ENCODE results near the gene VCPKMT.

VCPKMT gene

DNA sequence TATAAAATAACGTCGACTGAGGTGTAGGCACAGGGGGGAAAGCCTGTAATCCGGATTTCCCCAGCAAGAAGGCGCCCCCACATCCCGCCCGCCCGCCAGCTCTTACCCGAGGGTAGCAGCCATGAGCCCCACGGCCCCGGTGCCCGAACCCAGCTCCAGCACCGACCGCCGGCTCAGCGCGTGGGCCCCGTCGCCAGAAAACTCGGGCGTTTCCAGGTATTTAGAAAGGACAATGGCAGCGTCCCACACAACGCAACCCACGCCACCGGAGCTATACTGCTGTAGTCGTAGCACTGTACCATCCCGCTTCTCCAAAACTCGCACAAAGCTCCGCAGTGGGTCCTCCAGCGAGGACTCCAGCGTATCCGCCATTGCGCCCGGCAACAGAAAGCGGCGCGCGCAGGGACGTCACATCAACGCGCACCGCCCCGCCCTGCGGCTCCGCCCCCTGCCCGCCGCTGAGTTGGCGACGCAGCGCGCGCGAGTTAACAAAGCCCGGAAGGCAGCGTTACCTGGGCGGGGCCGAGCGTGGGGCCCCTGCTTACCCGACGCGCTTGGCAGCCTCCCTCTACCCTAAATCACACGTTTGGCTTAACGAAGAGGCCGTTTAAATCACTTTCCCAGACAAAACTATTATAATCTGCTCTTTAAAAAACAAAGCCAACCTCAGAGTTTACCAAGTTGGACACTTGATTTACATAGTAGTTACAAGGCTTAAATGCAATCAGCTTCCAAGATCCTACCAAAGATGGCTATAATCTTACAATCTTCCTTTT lies at the start of gene VCPKMT:
Gene VCPKMT (minus strand): TSS at position 392 of the 776 bp plus-strand sequence. CDS start 20 bp downstream, at position 372.
- DNase-seq (ENCODE audit: low read depth, low spot score), result peak; percentile 93

DNA sequence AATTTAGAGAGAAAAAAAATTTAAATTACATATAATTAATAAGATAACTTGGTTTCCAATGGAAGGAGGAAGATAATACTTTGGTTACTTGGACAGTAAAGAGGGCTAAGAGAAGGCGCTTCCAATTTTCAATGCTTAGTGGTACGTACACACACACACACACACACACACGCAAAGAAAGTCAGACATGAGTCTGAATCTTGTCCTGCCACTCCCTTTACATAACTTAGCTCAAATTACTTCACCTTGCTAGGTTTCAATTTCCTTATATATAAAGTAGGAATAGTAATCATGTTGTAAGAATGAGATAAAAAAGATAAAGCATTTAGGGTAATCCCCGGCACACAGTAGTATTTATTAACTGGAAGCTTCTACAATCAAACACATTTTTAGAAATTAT lies 39.7 kb upstream of the VCPKMT start:
- no peak for DNase-seq (ENCODE audit: low read depth, low spot score)

DNA sequence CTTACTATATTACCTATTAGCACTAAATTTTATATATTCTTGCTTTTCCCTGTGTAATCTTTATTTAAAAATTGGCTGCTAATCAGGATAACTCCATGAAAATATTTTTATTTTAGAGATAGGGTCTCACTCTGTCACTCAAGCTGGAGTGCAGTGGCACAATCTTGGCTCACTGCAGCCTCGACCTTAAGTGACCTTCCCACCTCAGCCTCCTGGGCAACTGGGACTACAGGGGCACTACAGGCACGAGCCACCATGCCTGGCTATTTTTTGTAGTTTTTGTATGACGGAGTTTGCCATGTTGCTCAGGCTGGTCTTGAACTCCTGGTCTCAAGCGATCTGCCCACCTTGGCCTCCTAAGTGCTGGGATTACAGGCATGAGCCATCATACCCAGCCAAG lies 32.4 kb upstream of the VCPKMT start:
- no peak for DNase-seq (ENCODE audit: low read depth, low spot score)

DNA sequence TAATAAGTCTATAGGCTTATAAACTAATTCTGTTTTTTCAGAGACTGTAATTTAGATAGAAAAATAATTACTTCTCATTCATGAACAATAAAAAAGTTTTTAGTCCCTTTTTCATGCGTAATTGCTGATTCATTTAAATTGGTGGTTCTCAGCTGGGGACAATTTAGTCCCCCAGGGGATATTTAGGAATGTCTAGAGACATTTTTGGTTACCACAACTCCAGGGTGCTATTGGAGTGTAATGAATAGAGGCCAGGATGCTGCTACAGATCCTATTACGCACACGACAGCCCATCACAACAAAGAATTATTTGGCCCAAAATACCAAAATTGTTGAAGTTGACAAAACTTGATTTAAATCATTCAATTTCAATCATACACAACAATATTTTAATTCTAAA lies 22.8 kb upstream of the VCPKMT start:
- no peak for DNase-seq (ENCODE audit: low read depth, low spot score)

DNA sequence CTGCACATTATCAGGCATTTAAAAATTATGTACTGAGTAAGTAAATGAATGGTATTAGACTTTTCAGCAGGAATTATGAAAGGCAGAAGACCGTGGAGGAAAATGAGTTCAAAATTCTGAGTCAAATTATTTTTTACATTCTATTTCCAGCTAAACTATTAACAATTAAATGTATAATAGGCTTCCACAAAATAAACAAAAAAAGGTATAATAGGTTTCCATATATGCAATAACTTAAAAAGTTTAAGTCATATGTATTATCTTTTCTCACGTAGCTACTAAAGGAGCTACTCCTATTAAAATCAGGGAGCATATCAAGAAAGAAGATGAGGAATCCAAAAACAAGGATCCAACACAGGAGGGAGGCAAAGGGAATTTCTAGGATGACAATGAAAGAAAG lies 11.4 kb upstream of the VCPKMT start:
- no peak for DNase-seq (ENCODE audit: low read depth, low spot score)

DNA sequence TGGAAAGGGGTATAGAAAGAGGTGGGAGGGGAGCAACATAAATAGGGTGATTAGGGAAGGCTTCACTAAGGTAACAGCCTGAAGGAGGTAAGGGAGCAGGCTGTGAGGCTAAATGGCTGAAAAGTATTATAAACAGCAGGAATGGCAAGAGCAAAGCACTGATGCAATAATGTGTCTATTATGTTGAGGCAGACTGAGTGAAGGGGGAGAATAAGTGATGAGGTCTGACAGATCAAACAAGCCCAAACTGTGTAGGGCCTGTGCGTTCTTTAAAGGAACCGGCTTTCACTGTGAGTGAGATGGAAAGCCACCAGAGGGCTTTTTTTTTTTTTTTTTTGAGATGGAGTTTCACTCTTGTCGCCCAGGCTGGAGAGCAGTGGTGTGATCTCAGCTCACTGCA lies 6.7 kb upstream of the VCPKMT start:
- DNase-seq (ENCODE audit: low read depth, low spot score), result no peak

DNA sequence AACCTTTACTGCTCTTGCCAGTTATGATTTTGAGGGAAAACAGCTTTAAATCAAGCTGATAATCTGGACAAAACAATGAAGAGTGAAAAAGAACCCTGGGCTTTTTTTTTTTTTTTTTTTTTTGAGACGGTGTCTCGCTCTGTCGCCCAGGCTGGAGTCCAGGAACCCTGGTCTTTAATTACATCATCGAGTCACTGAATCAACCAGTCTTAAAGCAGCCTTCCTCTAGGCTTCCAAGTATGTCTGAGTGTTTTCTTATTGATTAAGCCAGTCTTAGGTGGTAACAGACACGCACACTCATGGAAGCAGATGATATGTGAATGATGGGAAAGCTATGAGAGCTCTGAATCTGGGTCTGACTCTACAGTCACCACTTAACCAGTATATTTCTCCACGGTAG lies 5.9 kb upstream of the VCPKMT start:
- no peak for DNase-seq (ENCODE audit: low read depth, low spot score)

DNA sequence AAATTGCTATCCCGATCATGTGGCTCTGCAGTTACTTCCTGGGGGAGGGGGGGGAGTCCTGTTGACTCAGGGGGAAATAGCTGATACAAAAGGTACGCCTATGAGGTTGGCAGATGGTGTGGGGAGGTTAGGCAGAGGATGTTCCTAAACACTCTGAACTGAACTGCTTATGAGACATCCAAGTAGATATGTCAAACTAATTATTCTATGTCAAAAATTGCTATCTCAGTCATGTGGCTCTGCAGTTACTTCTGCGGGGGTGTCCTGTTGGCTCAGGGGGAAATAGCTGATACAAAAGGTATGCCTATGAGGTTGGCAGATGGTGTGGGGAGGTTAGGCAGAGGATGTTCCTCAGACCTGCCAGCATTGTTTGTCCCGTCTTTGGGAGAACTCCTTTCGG lies 5.1 kb upstream of the VCPKMT start:
- no peak for DNase-seq (ENCODE audit: low read depth, low spot score)

DNA sequence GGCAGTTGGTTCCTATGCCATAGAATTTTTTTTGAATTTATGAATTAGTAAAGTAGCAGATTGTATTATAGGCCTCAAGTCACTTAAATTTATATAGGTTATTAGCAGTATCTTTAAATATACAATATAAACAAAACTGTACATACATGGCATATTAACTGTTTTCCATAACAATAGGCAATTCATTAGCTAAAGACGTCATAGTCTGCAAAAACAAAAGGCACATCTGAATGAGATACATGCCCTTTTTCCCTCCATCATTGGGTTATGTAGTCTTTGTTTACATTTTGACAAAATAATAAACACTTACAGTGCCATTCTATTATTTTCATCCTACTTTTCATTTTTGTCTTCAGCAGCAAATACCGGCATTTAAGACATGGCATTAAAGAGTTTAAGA lies 1.1 kb upstream of the VCPKMT start:
- DNase-seq (ENCODE audit: low read depth, low spot score), result no peak

DNA sequence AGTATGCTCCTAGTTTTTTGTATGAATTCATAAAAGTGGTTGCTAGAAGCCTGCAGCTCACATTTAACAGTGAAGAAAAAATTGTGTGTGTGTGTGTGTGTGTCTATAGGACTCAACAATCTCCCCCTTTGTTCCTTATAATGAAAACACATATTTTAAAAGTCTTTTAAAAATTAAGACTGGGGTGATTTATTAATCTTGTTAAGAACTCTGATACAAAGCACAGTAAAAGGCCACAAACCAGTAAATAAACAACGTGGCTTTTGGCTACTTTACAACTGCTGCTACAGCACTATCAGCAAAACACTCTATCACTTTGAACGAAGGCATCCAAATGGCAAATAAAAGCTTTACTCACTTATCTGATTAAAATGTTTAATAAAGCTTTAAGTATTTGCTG lies 594 bp upstream of the VCPKMT start:
- no peak for DNase-seq (ENCODE audit: low read depth, low spot score)

DNA sequence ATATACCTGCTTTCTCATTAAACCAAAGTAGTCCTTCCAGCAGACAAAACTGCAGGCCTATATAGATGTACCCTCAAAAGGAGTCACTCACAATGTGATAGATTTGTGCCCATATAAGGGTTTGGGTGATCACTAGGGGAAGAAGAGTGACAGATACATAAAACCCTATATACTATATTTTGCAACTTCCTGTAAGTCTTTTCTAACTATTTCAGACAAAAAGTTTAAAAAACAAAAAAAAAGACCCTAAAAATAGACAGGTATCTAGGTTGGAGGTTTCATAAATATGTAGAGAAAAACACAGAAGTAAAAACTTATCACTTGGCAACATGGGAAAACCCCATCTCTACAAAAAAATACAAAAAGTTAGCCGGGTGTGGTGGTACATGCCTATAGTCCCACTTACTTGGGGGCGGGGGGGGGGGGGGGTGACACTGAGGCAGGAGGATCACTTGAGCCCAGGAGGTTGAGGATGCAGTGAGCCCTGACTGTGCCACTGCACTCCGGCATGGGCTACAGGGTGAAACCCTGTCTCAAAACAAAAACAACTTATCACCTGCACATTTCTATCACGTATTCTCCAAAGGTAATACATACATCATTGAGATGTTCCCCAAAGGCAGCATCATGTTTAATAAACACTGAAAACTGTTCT lies 2.9 kb downstream of the VCPKMT start:
- no peak for DNase-seq (ENCODE audit: low read depth, low spot score)

DNA sequence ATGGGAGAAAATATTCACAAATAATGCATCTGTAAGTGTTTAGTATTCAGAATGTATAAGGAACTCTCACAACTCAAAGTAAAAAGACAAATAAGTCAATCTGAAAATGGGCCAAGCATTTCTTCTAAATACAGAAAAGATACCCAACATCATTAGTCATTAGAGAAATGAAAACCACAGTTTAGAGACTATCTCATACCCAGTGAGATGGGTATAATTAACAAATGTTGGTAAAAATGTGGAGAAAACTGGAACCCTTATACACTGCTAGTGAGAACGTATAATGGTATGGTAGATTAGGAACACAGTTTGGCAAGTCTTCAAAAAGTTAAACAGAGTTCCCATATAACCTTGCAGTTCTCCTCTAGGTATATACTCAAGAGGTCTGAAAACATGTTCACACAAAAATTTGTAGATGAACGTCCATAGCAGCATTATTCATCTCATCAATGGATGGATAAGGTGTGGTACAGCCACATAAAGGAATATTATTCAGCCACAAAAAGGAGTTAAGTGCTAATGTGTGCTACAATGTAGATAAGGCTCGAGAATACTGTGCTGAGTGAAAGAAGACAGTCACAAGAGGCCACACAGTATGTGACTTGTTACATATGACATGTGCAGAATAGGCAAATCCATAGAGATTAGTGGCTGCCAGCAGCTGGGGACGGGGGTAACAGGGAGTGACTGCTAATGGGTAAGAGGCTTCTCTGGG lies 5.9 kb downstream of the VCPKMT start:
- no peak for DNase-seq (ENCODE audit: low read depth, low spot score)

DNA sequence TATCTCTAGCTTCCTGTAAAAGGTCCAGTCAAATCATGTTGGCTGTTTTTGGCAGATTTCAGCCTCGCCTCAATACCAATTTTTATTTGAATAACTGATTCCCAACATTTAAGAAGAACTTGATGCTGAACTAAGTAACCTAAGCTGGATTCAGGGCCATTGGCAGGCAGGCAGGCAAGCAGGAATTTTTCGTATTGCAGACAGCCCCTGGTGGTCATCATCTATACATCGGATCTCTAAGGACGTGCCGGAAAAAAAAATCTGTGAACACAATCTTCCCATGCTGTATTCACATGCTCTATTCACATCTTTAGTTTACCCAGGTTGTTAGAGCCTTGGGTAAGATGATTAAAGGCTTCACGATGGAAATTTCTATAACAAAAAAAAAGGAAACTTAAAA lies 7.0 kb downstream of the VCPKMT start:
- DNase-seq (ENCODE audit: low read depth, low spot score), result no peak

DNA sequence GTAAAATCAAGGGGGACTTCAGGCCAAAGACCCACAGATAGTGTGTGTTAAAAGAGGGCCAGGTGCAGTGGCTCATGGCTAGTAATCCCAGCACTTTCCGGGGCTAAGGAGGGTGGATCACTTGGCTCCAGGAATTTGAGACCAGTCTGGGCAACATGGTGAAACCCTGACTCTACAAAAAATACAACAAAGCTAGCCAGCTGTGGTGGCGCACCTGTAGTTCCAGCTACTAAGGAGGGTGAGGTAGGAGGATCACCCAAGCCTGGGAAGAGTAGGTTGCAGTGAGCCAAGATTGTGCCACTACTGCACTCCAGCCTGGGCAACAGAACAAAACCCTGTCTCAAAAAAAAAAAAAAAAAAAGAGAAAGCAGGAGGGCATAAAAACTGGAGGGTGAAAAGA lies 8.5 kb downstream of the VCPKMT start:
- DNase-seq (ENCODE audit: low read depth, low spot score), result no peak

DNA sequence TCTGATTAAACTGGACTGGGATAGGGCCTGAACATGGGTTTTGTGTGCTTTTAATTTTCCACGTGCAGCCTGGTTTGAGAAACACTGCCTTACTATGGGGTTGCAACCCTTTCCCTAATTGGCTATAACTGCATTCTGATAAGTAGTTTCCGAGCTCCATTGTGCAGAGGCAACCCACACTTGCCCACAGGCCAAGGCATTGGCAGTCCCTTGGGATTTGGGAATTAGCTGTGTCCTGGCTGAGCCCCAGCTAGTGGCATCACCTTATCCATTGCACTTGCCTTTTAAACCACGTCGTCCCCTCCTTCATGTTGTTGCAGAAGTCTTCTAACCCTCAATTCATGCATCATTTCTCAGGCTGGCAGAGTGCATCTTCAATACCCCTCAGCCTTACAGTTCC lies 10.2 kb downstream of the VCPKMT start:
- no peak for DNase-seq (ENCODE audit: low read depth, low spot score)

DNA sequence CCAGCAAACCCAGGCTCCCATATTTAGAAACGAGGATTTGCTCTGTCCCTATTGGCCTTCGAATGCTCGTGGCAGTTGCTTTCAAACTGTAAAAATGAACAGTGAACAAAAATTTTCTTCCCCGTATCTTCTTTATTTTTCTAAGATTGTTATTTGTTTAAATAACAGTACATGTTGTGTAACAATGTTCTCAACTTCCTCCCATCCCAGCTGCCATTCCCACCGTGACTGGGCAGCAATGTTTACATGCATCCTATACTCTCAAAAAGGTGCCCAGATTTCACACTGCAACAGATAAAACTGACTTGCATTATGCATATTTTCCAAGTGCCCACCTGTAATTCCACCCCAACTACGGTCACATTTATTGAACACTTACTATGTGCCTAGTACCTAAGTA lies 12.8 kb downstream of the VCPKMT start:
- no peak for DNase-seq (ENCODE audit: low read depth, low spot score)

DNA sequence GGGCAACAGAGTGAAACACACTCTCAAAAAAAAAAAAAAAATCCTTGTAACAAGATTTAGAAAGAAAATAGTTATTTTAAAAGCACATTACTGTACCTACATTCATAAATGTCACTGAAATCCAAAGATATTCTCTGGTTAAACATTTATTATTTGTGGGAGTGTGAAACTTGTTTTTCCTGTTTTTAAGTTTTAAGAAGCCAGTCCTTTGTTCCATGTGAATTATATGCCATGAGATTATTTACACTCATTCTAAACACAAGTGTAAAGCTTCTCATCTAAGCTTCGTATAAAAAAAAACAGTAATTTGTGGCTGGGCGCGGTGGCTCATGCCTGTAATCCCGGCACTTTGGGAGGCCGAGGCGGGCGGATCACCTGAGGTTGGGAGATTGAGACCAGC lies 15.0 kb downstream of the VCPKMT start:
- no peak for DNase-seq (ENCODE audit: low read depth, low spot score)

DNA sequence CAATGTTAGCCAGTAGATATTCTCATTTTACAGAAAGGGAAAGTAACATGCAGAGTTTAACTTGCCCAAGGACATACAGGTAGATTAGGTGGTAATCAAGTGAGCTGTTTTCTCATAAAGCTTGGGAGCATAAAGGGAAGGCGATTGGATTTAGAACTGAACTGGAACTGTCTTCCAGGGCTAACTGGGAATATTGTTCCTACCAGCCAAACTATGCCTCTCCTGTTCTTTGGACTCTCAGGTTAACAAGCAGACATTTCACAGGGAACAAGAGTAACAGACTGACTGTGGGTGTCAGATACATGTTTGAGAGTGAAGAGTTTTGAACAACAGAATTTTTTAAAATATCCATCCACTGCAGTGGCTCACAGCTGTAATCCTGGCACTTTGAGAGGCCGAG lies 15.6 kb downstream of the VCPKMT start:
- DNase-seq (ENCODE audit: low read depth, low spot score), result no peak

DNA sequence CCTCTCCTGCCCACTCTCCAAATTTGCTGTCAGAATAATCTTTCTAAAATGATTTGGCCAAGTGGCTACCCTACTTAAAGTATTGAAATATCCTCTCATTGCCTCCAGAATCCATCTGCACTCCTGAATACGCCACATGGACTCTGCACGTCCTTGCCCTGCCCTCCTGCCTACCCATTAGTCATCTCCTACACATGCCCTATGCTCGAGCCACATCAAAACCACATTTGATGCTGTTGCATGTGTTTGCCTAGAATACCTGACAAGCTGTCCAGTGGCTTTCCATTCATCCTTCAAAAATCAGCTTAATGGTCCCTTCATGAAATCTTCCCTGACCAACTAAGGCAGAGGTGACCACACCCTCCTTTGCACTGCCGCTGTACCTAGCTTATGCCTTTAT lies 17.0 kb downstream of the VCPKMT start:
- no peak for DNase-seq (ENCODE audit: low read depth, low spot score)

DNA sequence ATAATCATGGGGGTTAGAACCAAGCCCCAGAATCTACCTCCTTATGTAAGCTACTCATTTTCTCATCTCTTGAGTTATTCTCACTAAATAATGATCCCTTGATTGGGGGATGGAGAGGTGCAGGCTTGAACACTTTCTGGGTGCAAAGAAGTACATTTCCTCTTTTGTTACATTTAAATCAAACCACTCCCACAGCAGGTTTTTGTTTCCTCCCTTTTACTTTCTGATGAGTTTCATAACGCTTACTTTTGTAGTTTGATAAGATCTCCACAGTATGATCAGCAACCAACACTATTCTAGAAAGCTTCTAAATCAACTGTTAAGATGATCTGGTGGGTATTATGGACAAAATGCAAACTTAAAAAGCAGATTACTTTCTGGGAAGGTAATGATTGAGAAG lies 20.5 kb downstream of the VCPKMT start:
- no peak for DNase-seq (ENCODE audit: low read depth, low spot score)

DNA sequence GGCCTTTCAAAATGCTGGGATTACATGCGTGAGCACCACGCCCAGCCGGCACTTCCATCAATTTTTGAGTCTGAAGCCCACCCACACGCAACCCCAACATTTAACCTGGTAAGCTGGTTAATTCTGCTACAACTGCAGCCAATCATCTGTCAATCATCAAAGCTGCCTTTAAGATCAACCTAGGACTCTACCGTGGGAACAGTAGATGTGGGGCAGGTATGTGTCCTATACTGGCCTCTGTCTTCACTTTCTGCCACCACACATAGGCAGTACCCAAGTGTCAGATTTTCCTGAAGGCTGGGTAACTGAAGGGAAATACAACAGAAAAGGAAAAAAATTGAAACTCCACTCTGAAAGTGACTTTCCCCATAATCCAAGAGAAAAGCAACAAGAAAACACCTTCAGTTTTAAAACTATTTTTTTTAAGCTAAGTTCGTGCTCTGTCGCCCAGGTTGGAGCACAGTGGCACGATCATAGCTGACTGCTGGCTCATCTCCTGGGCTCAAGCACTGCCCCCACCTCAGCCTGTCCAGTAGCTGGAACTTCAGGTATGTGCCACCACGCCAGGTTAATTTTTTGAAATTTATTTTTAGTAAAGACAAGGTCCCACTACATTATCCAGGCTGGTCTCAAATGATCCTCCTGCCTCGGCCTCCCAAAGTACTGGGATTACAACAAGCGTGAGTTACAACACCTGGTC lies 22.2 kb downstream of the VCPKMT start:
- DNase-seq (ENCODE audit: low read depth, low spot score), result no peak

DNA sequence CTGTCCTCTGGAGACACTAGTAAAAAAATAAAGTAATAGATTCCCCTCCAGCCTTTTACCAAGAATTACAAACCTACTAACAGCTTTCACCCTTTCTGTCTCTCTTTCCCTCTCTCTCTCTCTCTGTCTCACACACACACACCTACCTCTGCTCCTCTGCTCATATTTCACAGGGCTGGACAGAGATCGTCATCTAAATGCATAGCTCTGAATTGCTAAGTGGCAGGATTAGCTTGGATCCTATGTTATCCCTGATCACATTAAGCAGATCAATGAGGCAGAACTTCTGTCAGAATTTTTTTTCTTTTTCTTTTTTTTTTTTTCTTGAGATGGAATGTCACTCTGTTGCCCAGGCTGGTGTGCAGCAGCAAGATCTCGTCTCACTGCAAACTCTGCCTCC lies 22.9 kb downstream of the VCPKMT start:
- no peak for DNase-seq (ENCODE audit: low read depth, low spot score)
